GM15510 (cell line): ENCODE data around the gene KRT4.

Source experiments
- POLR2A ChIP-seq: IDR thresholded peaks from 3 replicates; pipeline ENCODE4 v1.6.1; 2011; ENCODE audit warnings: borderline replicate concordance; ENCODE audit not compliant: insufficient read length; ENCODE audit errors: extremely low read depth

Gene KRT4

DNA sequence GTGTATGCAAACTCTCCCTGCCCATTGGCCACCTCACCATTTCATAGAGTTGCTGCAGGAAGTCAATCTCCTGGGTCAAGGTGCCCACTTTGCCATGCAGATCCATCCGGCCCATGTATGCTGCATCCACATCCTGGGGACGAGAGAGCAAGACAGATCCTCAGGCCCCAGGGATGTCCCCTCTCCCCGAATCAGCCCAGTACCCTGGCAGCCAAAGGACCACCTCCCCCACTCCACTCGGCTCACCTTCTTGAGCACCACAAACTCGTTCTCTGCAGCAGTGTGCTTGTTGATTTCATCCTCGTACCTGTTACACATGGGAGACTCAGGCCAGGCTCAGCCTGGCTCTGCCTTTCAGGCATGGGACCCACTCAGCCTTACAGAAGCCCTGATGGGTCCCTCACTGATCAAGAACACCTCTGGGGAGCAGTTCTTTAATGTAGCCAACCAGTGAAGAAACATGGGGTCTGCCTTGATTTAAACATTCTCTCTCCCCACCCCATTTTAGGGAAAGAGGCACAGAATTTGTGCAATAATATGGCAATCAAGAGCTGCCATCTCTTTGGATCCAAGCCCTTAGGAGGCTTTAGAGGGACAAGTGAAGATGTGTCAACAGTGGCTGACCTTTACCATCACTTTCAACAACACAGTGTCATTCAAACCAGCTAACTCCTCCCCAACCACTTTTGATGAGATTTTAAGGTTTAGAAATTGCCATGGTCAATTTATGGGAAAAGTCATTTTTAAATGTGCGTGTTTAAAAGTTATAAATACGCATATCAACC, 16.3 kb upstream of the KRT4 start:
- no peak for TF ChIP-seq POLR2A

DNA sequence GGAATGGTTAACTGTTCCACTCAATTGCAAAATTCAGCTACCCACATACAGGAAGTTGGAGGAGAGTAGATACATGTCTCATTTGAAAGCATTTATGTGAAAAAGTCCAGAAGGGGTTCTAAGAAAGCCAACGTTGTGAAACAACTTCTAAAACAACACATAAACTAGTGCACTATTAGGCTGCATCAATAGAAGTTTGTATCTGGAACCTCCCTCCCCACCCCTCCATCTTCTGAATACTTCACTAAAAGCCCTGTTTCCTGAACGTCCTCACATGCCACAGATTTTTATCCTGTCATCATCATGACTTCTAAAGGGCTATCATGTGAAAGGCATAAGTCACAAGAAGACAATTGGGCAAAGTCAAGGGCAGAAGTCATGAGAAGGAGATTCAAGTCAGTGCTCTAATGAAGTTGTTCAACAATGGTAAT, 14.7 kb upstream of the KRT4 start:
- TF ChIP-seq POLR2A = no peak

DNA sequence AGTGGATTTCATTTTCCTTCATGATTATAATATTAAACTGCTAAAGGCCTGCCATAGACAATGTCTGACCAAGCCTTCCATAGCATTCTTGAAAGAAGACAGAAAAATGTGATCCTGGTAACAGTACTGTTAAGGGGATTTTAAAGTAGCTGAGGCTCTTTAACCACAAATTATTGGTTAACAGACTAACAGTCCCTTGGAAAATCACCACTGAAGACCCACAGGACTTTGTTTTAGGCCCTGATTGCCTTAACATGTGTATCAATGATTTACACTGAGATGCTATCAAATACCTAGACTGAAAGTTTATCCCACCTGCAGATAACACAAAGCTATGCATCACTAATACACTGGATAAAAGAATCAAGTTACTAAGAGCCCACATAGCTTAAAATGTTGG, 14.2 kb upstream of the KRT4 start:
- TF ChIP-seq POLR2A = no peak

DNA sequence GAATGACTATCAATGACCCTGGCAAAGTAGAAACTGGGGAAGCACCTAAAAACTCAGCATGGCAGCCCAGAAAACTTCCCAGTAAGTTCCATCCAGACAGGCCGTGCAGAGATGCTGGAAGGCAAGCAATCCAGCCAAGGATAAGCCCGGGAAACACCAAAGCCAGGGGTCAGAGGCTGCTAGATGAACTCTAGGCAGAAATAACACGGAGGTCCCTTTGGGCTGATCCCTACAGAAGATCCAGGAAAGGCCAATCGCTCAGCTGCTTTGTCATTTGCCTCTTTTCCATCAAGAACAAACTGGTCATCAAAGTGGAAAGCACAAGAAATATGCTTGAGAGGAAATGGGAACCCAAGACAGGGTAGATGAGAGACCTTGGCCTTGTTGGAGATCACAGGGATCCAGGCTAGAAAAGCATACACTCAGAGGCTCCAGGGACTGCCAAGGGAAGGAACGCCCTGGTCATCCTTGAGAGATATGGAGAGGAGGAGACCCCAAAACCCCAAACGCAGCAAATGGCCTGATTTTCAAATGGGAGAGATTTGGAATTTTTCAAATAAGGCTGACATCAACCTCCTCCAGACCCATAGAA, 13.7 kb upstream of the KRT4 start:
- TF ChIP-seq POLR2A = no peak

DNA sequence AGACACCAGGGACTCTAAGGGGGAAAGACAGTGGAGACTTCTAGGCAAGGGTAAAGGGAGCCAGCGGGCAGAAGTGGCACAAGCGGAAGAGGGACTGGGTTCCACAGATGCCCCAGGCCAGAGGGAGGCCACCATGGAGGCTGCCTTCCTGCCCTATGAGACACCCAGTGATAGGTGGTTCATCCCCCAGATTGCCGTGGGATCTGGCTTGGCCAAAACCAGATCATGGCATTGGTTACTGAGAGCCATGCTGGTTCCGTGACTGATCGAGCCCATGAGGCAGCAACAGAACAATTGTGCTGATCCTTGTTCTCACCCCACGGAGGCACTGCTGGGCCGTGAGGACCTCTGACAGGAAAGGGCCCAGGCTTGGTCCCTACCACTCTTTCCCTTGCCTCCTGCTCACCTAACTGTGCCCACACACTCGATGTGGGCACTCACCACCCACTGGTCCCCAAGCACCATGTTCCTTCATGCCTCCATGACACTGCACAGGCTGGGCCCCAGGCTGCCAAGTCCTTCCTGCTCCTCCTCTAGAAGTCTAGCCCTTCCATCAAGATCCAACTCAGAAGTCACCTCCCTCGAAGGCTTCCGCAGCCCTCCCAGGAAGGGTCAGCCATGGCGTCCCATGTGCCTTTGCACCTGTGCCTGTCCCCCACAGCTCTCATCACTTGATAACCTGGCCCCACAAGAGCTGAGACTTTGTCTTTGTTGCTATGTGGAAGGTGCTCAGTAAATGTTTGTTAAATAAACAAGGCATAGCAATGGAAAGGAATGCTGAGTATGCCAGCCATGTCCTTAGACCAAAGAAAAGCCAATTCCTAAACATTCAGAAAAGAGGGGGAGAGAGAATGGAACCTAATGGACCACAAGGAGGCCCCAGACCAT, 12.9 kb upstream of the KRT4 start:
- TF ChIP-seq POLR2A = no peak

DNA sequence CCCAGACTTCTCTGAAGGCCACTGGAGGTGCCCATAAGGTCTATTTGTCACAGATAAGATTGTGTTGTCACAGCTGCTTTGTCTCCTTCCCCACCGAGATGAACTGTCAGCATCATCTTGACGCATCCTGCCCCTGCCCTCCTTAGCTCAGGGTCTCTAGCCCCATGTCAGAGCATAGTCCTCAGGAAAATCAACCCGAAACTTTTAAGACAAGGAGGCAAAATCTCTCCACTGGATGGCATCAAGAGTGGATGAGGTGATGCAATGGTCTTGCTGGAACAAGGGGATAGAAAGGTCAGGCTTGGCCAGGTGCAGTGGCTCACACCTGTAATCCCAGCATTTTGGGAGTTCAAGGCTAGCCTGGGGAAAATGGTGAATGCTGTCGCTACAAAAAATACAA, 12.0 kb upstream of the KRT4 start:
- TF ChIP-seq POLR2A = no peak

DNA sequence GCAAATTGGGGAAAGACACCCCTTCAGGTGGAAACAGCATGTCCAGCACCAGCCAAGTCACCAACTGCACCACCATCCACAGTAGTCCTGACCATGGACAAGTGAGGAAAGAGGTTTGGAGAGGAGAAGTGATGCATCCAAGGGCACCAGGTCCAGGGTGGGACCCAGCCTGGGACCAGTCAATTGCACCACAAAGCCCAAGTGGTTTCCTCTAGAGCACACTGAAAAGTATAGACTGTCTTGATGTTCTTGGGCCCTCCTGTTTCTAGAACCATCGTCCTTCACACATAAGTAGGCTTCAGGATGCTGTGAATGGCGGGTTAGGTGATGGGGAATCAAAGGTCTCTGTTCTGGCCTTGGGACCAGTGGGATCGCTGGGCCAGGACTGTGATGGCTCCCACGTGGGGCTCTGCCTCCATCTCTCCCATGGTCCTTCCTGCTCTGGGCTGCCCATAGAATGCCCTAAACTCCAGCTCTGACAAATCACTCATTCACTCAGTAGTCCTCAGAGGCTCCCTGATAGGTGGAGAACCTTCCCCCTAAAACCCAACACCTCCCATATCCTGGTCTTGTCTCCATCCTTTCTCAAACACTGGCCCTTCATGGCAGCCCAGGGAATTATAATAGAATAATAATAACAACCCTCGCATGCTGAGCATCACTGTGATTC, 11.0 kb upstream of the KRT4 start:
- no peak for TF ChIP-seq POLR2A

DNA sequence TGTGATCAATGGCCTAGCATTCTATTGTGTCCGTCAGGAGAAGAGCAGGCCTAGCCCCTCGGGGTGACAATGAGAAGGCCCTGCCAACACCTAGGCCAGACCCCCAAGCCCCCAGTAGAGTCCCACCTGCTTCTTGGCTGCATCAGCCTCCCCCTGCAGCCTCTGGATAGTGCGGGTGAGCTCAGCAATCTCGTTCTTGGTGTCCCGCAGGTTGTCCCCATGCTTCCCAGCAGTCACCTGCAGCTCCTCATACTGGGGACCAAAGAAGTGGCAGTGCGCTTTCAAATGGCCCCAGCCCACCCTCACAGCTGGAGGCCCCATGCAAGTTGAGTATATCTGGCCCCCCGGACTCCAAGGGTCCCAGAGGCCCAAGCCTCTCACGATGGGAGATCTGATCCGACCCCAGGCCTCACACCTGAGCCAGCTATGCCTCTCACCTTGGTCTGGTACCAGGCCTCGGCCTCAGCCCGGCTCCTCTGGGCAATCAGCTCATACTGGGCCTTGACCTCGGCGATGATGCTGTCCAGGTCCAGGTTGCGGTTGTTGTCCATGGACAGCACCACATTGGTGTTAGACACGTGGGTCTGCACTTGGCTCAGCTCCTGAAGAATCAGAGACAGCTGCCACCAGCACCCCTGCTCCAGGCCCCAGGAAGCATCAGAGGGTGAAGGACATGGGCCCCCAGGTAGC, 10.0 kb upstream of the KRT4 start:
- no peak for TF ChIP-seq POLR2A

DNA sequence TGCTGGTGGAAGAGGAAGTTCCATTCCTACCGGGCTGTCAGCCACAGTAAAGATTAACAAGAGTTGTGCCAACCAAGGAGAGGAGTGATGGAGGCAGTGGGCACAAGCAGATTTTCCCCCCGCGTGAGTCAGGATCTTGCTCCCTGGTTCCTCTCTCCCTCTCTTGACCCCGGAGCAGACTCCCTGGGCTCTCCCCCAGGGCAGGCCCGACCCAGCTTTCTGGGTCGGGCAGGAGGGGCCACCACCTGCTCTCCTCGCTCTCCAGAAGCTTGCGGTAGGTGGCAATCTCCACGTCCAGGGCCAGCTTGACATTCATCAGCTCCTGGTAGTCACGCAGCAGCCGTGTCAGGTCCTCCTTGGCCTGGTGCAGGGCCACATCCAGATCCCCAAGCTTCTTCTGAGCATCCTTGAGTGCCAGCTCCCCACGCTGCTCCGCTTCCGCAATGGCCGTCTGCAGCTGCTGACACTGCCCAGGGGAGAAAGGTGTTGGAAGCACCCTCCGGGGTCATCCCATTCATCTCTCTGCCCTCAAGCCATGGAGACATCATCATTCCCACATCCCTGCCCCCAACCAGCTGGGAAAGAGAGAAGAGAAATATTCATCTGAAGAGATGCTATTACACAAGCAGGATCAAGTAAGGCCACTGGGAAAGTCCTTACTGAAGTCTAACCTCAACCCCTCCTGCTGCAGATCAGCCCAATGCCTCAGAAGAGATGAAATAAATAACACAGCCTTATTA, 9.0 kb upstream of the KRT4 start:
- no peak for TF ChIP-seq POLR2A

DNA sequence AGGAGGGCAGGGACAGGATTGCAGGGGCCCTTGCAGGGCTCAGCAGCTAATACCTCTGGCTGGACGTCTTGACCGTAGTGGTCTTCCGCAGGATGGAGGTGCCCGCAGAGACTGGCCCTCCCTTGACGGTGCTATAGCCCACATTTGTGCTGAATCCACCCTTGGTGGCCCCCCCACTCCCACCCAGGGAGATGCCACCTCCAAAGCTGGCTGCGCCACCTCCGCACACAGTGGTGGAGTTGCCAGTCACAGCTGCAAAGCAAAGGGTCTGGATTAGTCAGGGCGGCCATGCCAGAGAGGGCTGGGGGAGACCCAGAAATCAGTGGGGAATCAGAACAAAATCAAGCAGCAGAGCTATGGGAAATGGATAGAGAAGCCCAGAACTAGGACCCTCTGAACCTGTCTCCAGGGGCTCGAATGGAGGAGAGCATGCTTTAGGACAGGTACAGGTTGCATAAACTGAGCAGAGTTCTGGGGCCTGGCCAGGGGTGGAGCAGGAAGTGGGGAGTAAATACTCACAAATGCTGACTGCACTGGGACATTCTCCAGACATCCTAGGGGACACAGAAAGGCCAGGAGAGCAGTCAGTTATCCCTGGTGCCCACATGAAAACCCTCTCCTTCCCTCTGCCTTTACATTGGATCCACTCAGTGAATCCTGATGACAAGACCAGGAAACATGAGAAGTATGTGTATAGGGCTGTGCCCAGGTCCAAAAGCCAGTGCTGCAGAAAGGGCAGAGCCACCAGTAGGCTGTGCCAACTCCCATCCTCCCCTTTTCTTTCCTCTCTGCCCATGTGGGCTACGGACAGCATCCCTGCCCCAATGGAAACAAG, 8.1 kb upstream of the KRT4 start:
- no peak for TF ChIP-seq POLR2A

DNA sequence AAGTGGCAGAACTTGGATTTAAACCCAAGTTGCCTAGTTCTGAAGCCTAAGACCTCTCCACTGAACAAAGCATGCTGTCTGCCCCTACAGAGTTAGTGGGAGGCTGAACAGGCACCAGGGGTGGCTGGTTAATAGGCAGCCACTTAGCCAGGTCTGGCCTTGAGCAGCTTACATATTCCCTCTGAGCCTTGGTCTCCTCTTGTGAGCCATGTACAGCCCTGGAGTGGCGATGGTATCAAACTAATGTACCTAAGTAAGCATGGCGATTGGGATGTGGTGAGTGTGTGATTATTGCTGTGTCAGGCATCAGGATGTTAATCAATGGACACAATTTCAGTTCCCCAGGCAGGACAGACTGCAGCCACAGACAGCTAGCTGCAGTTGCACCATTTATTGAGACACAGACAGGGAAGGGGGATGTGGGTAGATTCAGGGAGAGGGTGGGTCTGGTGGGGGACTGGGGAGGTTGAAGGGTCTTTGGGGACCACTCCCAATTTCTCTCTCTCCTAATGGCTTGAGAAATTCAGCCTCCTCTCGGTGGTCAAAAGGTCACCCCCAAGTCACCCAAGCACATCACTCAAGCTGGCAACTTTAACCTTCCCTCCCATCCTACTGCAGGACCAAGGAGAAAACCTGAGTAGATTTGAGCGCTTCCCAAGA, 7.3 kb upstream of the KRT4 start:
- TF ChIP-seq POLR2A = no peak

DNA sequence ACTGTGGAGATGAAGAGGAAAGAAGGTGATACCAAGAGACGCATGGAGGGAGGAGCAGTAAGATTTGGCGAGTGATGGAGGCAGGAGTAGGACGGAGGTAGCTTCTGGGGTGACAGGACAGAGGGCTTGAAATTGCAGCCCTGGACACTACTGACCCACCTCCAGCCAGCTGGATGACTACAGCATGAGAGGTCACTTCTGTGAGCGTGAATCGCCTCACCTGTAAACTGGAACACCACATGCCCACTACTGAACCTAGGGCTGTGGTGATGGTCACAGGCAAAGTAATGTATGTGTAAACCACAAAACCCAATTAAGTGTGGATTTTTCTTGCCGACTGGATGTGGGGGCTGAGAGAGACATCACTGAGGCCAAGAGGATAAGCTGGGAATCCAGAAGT, 6.6 kb upstream of the KRT4 start:
- TF ChIP-seq POLR2A = no peak
